ENCODE data around the gene GNG12.

Gene GNG12

GRCh38 chr1:67812226-67812625 lies 21.0 kb downstream of the GNG12 start:
- no peak for DNase-seq

GRCh38 chr1:67811781-67812180 lies 21.5 kb downstream of the GNG12 start:
- DNase-seq = no peak

DNA sequence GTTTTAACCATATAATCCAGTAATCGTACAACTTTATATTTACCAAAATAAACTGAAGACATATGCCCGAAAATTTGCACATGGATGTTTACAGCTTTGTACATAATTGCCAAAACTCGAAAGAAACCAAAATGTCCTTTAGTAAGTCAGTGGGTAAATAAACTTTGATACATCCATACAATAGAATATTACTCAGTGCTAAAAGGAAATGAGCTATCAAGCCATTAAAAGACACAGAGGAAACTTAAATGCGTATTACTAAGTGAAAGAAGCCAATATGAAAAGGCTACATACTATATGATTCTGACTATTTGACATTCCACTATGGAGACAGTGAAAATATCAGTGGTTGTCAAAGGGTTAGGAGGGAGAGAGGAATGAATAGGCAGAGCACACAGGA lies 23.4 kb downstream of the GNG12 start:
- no peak for DNase-seq

- no peak for DNase-seq
Observed at GRCh38 chr1:67807282-67807681, 26.0 kb downstream of the GNG12 start.

- no peak for DNase-seq
Observed at GRCh38 chr1:67804710-67805109, 28.6 kb downstream of the GNG12 start.

- DNase-seq = peak; percentile 52
Observed at GRCh38 chr1:67803380-67804279, 29.6 kb downstream of the GNG12 start.

DNA sequence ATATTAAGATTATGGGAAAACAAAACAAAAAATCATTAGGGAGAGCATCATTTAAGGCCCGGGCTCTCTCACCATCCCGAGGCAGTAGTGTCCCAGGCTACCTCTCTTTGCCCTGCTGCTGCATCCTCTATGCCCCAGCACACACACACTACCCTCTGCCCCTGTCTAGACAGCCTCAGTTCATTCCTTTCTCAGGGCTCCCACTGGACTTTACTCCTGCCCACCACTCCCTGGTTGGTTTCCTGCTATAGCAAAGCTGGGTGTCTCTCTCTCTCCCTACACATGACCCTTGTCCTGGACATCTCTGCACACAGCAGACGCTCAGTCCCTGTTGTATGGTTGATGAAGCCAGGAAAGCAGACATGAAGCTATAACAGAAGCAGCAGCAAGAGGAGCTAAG lies 30.7 kb downstream of the GNG12 start:
- no peak for DNase-seq

GRCh38 chr1:67801903-67802302 lies 31.4 kb downstream of the GNG12 start:
- DNase-seq = no peak

GRCh38 chr1:67795179-67795912 lies 37.9 kb downstream of the GNG12 start:
- no peak for DNase-seq

DNA sequence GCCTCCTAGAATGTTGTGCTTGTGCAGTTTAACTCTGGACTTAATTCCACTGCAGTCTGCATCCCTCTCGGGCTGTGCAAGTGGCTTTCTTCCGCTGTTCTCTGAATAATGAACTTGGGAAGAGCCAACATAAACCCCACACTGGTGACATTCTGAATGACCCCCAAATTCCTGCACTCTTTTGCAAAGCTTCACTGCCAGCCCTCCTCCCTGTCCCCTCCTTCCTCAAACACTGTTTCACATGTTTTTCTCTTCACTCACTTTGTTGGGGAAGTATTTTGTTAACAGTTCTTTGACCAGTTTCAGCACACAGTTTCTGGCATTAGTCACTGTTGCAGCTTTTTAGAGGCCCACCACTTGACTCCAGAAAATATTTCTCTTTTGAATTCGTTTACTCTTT lies 39.7 kb downstream of the GNG12 start:
- no peak for DNase-seq

GRCh38 chr1:67792741-67793458 lies 40.4 kb downstream of the GNG12 start:
- DNase-seq = no peak

- DNase-seq = no peak
Observed at GRCh38 chr1:67792103-67792502, 41.2 kb downstream of the GNG12 start.

DNA sequence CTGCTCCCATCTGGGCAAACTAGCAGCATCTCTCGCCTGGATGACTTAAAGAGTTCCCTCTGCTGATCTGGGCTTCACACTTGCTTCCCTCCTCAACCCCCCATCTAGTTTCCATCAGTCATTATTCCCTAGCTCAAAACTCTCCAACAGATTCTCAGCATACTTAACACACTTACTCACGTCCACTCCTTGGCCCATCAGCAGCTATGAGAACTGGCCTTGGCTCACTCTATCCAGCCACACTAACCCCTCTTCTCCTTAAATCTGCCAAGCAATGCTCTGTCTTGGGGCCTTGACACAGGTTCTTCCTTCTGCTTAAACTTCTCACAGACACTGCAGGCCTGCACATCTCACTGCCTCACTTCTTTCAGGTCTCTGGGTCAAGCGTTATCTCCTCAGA lies 41.6 kb downstream of the GNG12 start:
- no peak for DNase-seq

DNA sequence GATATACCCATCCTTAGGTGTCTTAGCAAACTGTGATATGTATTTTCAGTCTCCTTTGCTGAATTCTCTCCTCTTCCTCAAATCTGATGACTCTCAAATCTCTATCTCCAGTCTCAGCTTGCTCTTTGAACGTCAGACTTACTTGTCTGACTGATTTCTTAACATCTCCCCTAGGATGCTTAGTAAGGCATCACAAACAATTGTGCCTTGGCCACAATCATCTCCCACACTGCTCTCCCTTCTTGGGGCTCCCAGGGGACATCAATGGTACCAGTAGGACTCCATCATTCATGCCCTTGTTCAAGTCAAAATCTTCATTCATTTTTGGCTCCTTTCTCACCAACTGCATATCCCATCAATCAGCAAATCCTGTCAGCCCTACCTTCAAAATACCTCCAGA lies 42.0 kb downstream of the GNG12 start:
- DNase-seq = no peak

DNA sequence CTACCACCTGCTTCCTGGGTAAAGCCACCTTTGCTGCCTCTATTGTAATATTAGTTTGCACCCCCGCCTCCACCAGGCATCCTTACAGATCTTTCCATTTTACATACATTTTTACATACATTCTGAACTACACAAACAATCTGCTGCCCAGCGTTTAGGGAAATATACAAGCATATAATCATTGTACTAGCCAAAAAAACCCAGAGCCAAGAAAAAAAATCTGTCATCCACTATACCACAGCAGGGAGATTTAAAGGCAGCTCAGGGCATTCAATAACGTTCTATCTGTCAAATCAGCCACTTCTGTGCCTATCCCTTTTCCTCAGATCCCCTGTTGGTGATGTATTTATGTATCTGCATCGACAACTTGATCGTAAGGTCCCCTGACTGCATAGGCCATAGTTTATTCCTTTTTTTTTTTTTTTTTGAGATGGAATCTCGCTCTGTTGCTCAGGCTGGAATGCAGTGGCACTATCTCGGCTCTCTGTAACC lies 43.0 kb downstream of the GNG12 start:
- DNase-seq = no peak

DNA sequence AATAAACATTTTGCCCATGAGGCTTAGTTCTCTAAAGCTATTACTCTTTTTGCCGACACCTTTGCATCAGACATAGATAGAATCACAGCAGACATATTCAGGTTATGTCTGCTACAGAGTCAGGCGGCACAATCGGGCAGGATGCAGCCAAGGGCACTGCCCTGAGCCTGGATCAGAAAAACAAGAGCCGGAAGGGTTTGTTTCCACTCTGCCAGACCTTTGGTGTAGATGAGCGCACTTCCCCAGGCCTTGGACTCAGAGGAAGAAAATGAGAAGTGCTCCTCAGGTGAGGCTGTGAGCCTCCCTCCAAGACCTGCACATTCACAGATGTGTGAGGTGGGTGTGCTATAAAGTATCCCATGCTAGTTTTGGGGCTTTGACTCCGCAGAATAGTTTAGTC lies 43.7 kb downstream of the GNG12 start:
- no peak for DNase-seq

- DNase-seq = no peak
Observed at GRCh38 chr1:67788904-67789303, 44.4 kb downstream of the GNG12 start.

GRCh38 chr1:67788238-67788790 lies 45.0 kb downstream of the GNG12 start:
- DNase-seq = no peak

GRCh38 chr1:67787746-67788145 lies 45.5 kb downstream of the GNG12 start:
- no peak for DNase-seq

GRCh38 chr1:67785847-67786753 lies 47.2 kb downstream of the GNG12 start:
- DNase-seq = no peak

GRCh38 chr1:67784545-67785186 lies 48.6 kb downstream of the GNG12 start:
- DNase-seq = no peak
